BLaER1 treated with 17β-estradiol and CSF1 and Interleukin-3, amounts not matched to agents 10 nM and 100 nM (cell line): ENCODE data around the gene CYP46A1.
A peak's percentile ranks its signal among the peaks of the same experiment; 100 is the strongest.

Source experiments
- H3K27ac ChIP-seq, 11 experiments: shearing (Covaris generic); formaldehyde crosslinking; 2 replicates each; pipeline ENCODE4 v1.8.1; 2022
- H3K27me3 ChIP-seq, 11 experiments: shearing (Covaris generic); formaldehyde crosslinking; 2 replicates each; pipeline ENCODE4 v1.8.1; 2022
- H3K36me3 ChIP-seq, 11 experiments: shearing (Covaris generic); formaldehyde crosslinking; 2 replicates each; pipeline ENCODE4 v1.8.1; 2022
- H3K4me1 ChIP-seq, 10 experiments: shearing (Covaris generic); formaldehyde crosslinking; 2 replicates each; pipeline ENCODE4 v1.8.1; 2022
- H3K4me2 ChIP-seq, 11 experiments: shearing (Covaris generic); formaldehyde crosslinking; 2 replicates each; pipeline ENCODE4 v1.8.1; 2022
- H3K4me3 ChIP-seq, 10 experiments: shearing (Covaris generic); formaldehyde crosslinking; 2 replicates each; pipeline ENCODE4 v1.8.1; 2022
- H3K9ac ChIP-seq, 11 experiments: shearing (Covaris generic); formaldehyde crosslinking; 2 replicates each; pipeline ENCODE4 v1.8.1; 2022
- H3K9me3 ChIP-seq, 11 experiments: shearing (Covaris generic); formaldehyde crosslinking; replicated peaks in 1 of 11; 2 replicates each; pipeline ENCODE4 v1.8.1; 2022
- H4K20me1 ChIP-seq, 11 experiments: shearing (Covaris generic); formaldehyde crosslinking; 2 replicates each; pipeline ENCODE4 v1.8.1; 2022
- Cebpa-rat ChIP-seq, 11 experiments: shearing (Covaris generic); IDR thresholded peaks; 2 replicates each; pipeline ENCODE4 v1.8.1; 2022

Gene CYP46A1

GRCh38 chr14:99679543-99679942, 4.6 kb upstream of the CYP46A1 start:
- TF ChIP-seq Cebpa-rat (IDR thresholded peaks at IDR 0.05) = no peak
- Histone ChIP-seq H3K4me2 (no peak overlapping the region), H3K9ac (no peak overlapping the region), H3K36me3 (peaks cover 0 to 10% (median 5%) of the 10 kb centered on the region in 11 experiments; a peak in 4 of 22 replicates), H3K4me3 (no peak overlapping the region), H3K9me3 (peaks cover 21 to 30% (median 26%) of the 10 kb centered on the region in 11 experiments), H4K20me1 (no peaks in the 10 kb centered on the region), H3K4me1 (peaks cover 14 to 29% (median 24%) of the 10 kb centered on the region in 10 experiments; a peak in 19 of 20 replicates), H3K27me3 (no peaks in the 10 kb centered on the region), H3K27ac (no peak overlapping the region)

- Histone ChIP-seq H3K27ac (no peak overlapping the region), H3K36me3 (peaks cover 0 to 10% (median 5%) of the 10 kb centered on the region in 11 experiments; a peak in 4 of 22 replicates), H3K4me2 (no peak overlapping the region), H3K27me3 (no peaks in the 10 kb centered on the region), H4K20me1 (no peaks in the 10 kb centered on the region), H3K4me1 (peaks cover 14 to 33% (median 27%) of the 10 kb centered on the region in 10 experiments; a peak in 19 of 20 replicates), H3K9ac (no peak overlapping the region), H3K9me3 (peaks cover 21 to 30% (median 26%) of the 10 kb centered on the region in 11 experiments), H3K4me3 (no peak overlapping the region)
- TF ChIP-seq Cebpa-rat (IDR thresholded peaks at IDR 0.05) = no peak
Measured at GRCh38 chr14:99679996-99680395, 4.1 kb upstream of the CYP46A1 start.

DNA sequence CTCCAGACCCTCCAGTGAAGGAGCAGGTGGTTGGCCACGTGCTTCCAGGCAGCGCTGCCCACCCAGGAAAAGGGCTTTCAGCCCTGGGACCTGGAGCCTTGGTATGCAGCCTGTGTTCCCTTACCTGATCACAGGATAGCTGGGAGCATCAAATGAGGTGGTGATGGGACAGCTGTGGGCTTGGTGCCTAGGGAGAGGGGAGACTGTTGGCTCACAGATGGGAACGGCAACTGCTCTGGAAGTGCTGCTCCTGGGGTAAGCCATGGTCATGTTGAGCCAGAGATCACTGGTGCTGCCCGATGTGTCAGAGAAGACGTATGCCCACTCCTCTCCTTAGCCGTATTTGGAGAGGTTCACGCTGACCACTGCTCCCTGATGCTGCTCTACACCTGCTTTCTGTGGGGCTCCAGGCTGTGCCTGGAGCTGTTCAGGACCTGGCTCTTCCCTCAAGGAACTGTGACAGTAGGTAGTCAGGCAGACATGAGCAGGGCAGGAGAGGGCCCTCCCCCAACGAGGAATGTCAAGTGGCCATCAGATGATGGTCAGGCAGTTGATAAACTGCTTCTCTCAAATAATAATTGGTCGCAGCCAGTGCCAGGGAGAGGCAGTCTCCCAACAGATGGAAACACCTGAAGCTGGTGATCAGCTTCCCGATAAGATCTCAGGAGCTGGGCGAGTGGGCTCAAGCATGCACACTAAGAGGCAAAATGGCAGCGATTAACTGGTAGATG, 2.8 kb upstream of the CYP46A1 start:
- Histone ChIP-seq H3K36me3 (peaks cover 0 to 10% (median 5%) of the 10 kb centered on the region in 11 experiments; a peak in 4 of 22 replicates), H3K27ac (no peak overlapping the region), H4K20me1 (no peaks in the 10 kb centered on the region), H3K27me3 (peaks cover 0 to 8% (median 0%) of the 10 kb centered on the region in 11 experiments; a peak in 2 of 22 replicates), H3K9me3 (peaks cover 21 to 30% (median 26%) of the 10 kb centered on the region in 11 experiments), H3K9ac (no peak overlapping the region), H3K4me1 (peaks cover 12 to 42% (median 34%) of the 10 kb centered on the region in 10 experiments; a peak in 19 of 20 replicates), H3K4me2 (no peak overlapping the region), H3K4me3 (no peak overlapping the region)
- no peak for TF ChIP-seq Cebpa-rat (IDR thresholded peaks at IDR 0.05)

DNA sequence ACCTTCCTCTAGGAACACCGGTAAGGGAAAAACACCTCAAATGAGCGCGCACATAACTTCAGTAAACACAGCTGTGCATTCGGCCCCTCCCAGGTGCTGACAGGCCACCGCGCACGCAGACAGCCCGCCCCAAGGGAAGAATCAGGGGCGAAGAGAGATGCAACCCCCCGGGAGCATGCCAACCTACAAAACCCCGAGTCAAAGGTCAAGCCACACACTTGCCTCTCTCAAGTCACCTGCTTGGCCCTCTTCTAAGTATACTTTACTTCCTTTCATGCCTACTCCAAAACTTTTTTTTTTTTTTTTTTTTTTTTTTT, 2.3 kb upstream of the CYP46A1 start:
- Histone ChIP-seq H3K27me3 (peaks cover 0 to 8% (median 0%) of the 10 kb centered on the region in 11 experiments; a peak in 2 of 22 replicates), H4K20me1 (no peaks in the 10 kb centered on the region), H3K9me3 (peaks cover 21 to 28% (median 26%) of the 10 kb centered on the region in 11 experiments), H3K4me1 (peaks cover 10 to 43% (median 36%) of the 10 kb centered on the region in 10 experiments), H3K9ac (no peak overlapping the region), H3K36me3 (peaks cover 0 to 10% (median 5%) of the 10 kb centered on the region in 11 experiments; a peak in 4 of 22 replicates), H3K27ac (no peak overlapping the region), H3K4me3 (no peak overlapping the region), H3K4me2 (no peak overlapping the region)
- no peak for TF ChIP-seq Cebpa-rat (IDR thresholded peaks at IDR 0.05)

DNA sequence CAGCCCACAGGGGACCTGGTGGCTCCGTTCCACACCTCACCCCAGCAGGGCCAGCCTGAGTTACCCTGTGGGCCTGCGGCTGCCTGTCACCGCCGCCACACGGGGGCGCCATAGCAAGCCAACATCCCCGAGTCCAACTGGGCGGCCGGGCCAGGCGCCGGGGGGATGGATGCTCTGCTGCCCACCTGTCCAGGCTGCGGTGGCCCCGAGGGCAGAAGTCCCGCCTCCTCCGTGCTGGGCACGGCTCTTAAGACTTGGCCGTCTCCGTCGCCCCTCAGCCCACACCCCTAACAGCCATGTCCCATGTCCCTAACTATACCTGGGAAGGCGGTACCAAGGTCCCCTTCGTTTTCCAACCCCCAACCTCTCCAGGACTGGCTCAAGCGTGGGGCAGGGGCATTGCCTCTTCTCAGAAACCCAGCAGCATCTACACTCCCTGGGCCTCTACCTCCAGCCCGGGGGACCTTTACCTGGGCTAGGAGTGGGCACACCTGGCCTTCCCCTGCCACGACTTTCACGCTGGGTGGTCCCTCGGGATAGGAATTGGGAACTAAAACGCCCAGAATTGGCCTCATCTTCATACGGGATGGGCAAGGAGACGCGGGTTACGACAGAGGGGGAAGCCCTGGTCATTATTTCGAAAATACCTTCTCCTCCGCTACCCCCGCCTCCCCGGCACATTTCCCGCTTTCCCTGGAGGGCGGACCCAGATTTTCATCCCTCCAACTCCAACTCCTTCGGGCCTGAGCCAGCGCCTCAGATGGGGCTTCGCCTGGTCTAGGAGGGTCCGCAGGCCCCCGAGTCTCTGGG, 1.1 kb upstream of the CYP46A1 start:
- H3K4me1 ChIP-seq = peaks cover 20 to 55% (median 45%) of the 10 kb centered on the region in 10 experiments
- H3K27me3 ChIP-seq = peaks cover 0 to 8% (median 0%) of the 10 kb centered on the region in 11 experiments; a peak in 2 of 22 replicates
- peak overlapping the region; percentile 75 to 97 (median 92) for H3K27ac ChIP-seq
- H4K20me1 ChIP-seq = no peaks in the 10 kb centered on the region
- peak overlapping the region; percentile 93 to 100 (median 98) for H3K4me2 ChIP-seq
- peaks cover 9 to 16% (median 14%) of the 10 kb centered on the region in 11 experiments for H3K9me3 ChIP-seq
- H3K9ac ChIP-seq = peak overlapping the region; percentile 83 to 97 (median 92)
- H3K36me3 ChIP-seq = peaks cover 0 to 4% (median 0%) of the 10 kb centered on the region in 11 experiments; a peak in 3 of 22 replicates
- TF ChIP-seq Cebpa-rat (IDR thresholded peaks at IDR 0.05) = no peak; a peak in 2 of 22 replicates
- H3K4me3 ChIP-seq = peak overlapping the region; percentile 75 to 96 (median 78)

DNA sequence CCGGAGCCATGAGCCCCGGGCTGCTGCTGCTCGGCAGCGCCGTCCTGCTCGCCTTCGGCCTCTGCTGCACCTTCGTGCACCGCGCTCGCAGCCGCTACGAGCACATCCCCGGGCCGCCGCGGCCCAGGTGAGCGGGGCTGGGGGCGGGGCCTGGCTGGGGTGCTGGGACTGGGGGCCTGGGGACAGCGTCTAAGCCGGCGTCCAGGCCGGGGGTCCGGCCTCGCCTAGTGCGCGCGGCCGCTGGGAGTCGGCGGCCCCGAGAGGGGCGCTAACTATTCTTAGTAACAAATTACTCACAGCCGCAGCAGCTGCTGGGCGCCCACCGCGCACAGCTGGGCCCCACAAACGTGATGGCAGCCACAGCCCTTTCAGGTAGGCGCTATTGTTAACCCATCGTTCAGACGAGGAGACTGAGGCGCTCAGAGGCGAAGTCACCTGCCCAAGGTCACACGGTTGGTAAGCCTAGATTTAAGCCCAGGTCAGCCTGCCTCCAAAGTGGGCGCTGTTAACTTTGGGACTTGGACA, 374 bp downstream of the CYP46A1 start:
- Histone ChIP-seq H3K9ac (peak overlapping the region; percentile 68 to 83 (median 75)), H3K27me3 (peaks cover 0 to 8% (median 0%) of the 10 kb centered on the region in 11 experiments; a peak in 2 of 22 replicates), H3K4me3 (peak overlapping the region; percentile 61 to 78 (median 67)), H3K27ac (peak overlapping the region in 9 of 11 experiments; percentile 44 to 78 (median 67); a peak in 15 of 22 replicates), H3K4me2 (peak overlapping the region; percentile 73 to 96 (median 91)), H3K9me3 (peaks cover 0 to 2% (median 0%) of the 10 kb centered on the region in 11 experiments; a peak in 3 of 22 replicates), H3K36me3 (no peaks in the 10 kb centered on the region), H4K20me1 (no peaks in the 10 kb centered on the region), H3K4me1 (peaks cover 30 to 70% (median 59%) of the 10 kb centered on the region in 10 experiments)
- TF ChIP-seq Cebpa-rat (IDR thresholded peaks at IDR 0.05) = no peak

DNA sequence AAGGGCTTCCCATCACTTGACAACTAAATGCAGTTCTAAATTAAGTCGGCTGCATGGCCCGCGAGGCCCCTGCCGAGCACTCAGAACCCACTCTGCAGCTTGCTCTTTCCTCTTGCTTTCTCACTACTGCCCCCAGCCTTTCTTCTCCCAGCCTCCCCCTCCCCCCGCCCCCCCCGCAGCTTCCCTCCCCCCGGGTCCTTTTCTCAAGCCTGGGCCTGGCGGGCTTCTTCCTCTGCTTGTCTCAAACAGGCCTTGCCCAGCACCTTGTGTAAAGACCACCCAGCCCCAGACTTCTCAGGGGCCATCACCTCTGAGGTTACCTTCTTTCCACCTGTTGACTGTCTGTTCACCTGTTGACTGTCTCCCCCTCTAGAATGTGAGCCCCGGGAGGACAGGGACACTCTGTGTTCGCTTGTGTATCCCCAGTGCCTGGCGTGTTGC, 1.1 kb downstream of the CYP46A1 start:
- Histone ChIP-seq H3K27me3 (peaks cover 0 to 8% (median 0%) of the 10 kb centered on the region in 11 experiments; a peak in 2 of 22 replicates), H3K27ac (no peak overlapping the region), H3K9ac (peak overlapping the region in 1 of 11 experiments; percentile 45; a peak in 1 of 22 replicates), H3K4me1 (peaks cover 36 to 76% (median 62%) of the 10 kb centered on the region in 10 experiments), H3K36me3 (no peaks in the 10 kb centered on the region), H3K4me2 (peak overlapping the region in 8 of 11 experiments; percentile 1 to 99 (median 90); a peak in 14 of 22 replicates), H3K4me3 (no peak overlapping the region), H4K20me1 (no peaks in the 10 kb centered on the region), H3K9me3 (no peaks in the 10 kb centered on the region)
- no peak for TF ChIP-seq Cebpa-rat (IDR thresholded peaks at IDR 0.05)

- no peaks in the 10 kb centered on the region for H3K36me3 ChIP-seq
- H4K20me1 ChIP-seq = no peaks in the 10 kb centered on the region
- peak overlapping the region in 8 of 11 experiments; percentile 1 to 99 (median 90); a peak in 15 of 22 replicates for H3K4me2 ChIP-seq
- no peak overlapping the region for H3K4me3 ChIP-seq
- no peaks in the 10 kb centered on the region for H3K9me3 ChIP-seq
- H3K27me3 ChIP-seq = peaks cover 0 to 8% (median 0%) of the 10 kb centered on the region in 11 experiments; a peak in 2 of 22 replicates
- TF ChIP-seq Cebpa-rat (IDR thresholded peaks at IDR 0.05) = no peak
- peaks cover 40 to 76% (median 64%) of the 10 kb centered on the region in 10 experiments for H3K4me1 ChIP-seq
- no peak overlapping the region for H3K27ac ChIP-seq
- peak overlapping the region in 2 of 11 experiments; percentile 21 to 45; a peak in 1 of 22 replicates for H3K9ac ChIP-seq
Measured at GRCh38 chr14:99685596-99685995, 1.5 kb downstream of the CYP46A1 start.
